ENCODE measurements around the gene ABCG2.

DNA sequence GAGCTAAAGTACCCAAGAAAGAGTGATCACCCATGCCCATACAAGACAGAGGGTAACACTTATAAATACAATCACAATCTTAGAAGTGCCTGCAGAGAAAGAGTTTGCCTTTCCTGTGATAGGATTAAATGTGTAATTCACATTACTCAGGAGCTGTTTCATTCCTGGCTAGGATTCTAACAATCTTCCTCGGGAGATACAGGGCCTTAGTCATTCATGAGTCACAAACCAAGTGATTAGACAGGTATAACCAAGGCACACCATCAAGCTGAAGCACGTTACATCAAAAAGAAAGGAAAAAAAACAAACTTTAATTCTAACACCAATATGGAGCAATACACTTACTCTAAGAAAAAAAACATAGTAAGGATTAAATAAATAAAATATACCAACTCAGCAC is 14.9 kb downstream of the ABCG2 start:
- TF ChIP-seq CREB1 (CRISPR knock-in tag; IDR thresholded peaks at IDR 0.05) (no peak), TEAD4 (CRISPR knock-in tag; IDR thresholded peaks at IDR 0.05) (no peak), ZNF232 (CRISPR knock-in tag; IDR thresholded peaks at IDR 0.05) (no peak), SMAD3 (CRISPR knock-in tag; IDR thresholded peaks at IDR 0.05; ENCODE audit: borderline replicate concordance) (no peak), SP1 (CRISPR knock-in tag; conservative IDR thresholded peaks at IDR 0.05) (no peak)
- TF ChIP-seq, protein P1, sequence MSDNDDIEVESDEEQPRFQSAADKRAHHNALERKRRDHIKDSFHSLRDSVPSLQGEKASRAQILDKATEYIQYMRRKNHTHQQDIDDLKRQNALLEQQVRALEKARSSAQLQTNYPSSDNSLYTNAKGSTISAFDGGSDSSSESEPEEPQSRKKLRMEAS (CRISPR knock-in tag; IDR thresholded peaks at IDR 0.05): no peak
- TF ChIP-seq, protein P2, sequence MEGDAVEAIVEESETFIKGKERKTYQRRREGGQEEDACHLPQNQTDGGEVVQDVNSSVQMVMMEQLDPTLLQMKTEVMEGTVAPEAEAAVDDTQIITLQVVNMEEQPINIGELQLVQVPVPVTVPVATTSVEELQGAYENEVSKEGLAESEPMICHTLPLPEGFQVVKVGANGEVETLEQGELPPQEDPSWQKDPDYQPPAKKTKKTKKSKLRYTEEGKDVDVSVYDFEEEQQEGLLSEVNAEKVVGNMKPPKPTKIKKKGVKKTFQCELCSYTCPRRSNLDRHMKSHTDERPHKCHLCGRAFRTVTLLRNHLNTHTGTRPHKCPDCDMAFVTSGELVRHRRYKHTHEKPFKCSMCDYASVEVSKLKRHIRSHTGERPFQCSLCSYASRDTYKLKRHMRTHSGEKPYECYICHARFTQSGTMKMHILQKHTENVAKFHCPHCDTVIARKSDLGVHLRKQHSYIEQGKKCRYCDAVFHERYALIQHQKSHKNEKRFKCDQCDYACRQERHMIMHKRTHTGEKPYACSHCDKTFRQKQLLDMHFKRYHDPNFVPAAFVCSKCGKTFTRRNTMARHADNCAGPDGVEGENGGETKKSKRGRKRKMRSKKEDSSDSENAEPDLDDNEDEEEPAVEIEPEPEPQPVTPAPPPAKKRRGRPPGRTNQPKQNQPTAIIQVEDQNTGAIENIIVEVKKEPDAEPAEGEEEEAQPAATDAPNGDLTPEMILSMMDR (IDR thresholded peaks at IDR 0.05): no peak
- TF ChIP-seq, protein P3, sequence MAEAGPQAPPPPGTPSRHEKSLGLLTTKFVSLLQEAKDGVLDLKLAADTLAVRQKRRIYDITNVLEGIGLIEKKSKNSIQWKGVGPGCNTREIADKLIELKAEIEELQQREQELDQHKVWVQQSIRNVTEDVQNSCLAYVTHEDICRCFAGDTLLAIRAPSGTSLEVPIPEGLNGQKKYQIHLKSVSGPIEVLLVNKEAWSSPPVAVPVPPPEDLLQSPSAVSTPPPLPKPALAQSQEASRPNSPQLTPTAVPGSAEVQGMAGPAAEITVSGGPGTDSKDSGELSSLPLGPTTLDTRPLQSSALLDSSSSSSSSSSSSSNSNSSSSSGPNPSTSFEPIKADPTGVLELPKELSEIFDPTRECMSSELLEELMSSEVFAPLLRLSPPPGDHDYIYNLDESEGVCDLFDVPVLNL (CRISPR knock-in tag; IDR thresholded peaks at IDR 0.05; ENCODE audit: borderline replicate concordance, low read depth): no peak
- TF ChIP-seq, protein P4, sequence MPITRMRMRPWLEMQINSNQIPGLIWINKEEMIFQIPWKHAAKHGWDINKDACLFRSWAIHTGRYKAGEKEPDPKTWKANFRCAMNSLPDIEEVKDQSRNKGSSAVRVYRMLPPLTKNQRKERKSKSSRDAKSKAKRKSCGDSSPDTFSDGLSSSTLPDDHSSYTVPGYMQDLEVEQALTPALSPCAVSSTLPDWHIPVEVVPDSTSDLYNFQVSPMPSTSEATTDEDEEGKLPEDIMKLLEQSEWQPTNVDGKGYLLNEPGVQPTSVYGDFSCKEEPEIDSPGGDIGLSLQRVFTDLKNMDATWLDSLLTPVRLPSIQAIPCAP (CRISPR knock-in tag; IDR thresholded peaks at IDR 0.05): no peak
- TF ChIP-seq, protein P5, sequence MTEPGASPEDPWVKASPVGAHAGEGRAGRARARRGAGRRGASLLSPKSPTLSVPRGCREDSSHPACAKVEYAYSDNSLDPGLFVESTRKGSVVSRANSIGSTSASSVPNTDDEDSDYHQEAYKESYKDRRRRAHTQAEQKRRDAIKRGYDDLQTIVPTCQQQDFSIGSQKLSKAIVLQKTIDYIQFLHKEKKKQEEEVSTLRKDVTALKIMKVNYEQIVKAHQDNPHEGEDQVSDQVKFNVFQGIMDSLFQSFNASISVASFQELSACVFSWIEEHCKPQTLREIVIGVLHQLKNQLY (CRISPR knock-in tag; IDR thresholded peaks at IDR 0.05): no peak

All from WTC11 (cell line).